Cardiac septum (tissue), 1 donor: ENCODE measurements around the gene IL24. TPM values are rescaled to one million over a fixed set of nuclear protein-coding genes. Genes with fewer than 3 reads are reported as not detected.
"Not testable (repeated sequence)": the region's sequence is repeated elsewhere in the genome, so short reads cannot be mapped to it uniquely, and the experiment has no call there.

Source experiments
- DNase-seq: peaks from one replicate; pipeline ENCODE4 v3.0.0-alpha.2; 2020; ENCODE audit warnings: low spot score
- intact Hi-C: fragments of 100-400 bp; cut with DNase I; formaldehyde crosslinking; loops from one replicate; pipeline ENCODE4 v1.14.0; 2022
- long read RNA-seq: library from polyadenylated mRNA; unstranded; transcript quantifications from one replicate; pipeline ENCODE4 v2.0.0, GENCODE V29; 2021
- total RNA-seq: library from RNA; stranded (reverse); fragmentation: NEBNext Ultra II Directional; extraction: Animal tissue kit (Norgen Biotek cat#: 25700); gene quantifications from one replicate; pipeline ENCODE4 v1.2.1, GENCODE V29; 2021
- donor health status: DM: no; HTN: no; CAD: no.

The IL24 gene
- not detected for total RNA-seq
- long read RNA-seq, result 0 reads

GRCh38 chr1:206897175-206897574 lies at the start of gene IL24:
Gene IL24, plus strand, starts transcription at chr1:206897443. Its CDS starts 390 bp downstream, at chr1:206897833.
- no peak for DNase-seq
- intact Hi-C loops, result no loop called here

- DNase-seq, result no peak
- intact Hi-C loops, result no loop called here
These were observed 49.3 kb upstream of the IL24 start for GRCh38 chr1:206847946-206848345.

GRCh38 chr1:206850401-206850800 lies 46.8 kb upstream of the IL24 start:
- intact Hi-C loops, result no loop called here
- DNase-seq, result no peak

GRCh38 chr1:206851341-206852010 lies 45.8 kb upstream of the IL24 start:
- intact Hi-C loops, result no loop called here
- DNase-seq, result no peak

- intact Hi-C loops, DNase-seq: not testable (repeated sequence)
These were observed 44.6 kb upstream of the IL24 start for GRCh38 chr1:206852662-206853061.

GRCh38 chr1:206853696-206854095 lies 43.5 kb upstream of the IL24 start:
- intact Hi-C loops, DNase-seq: not testable (repeated sequence)

GRCh38 chr1:206854401-206855129 lies 42.7 kb upstream of the IL24 start:
- no peak for DNase-seq
- intact Hi-C loops, result no loop called here

GRCh38 chr1:206855859-206856258 lies 41.4 kb upstream of the IL24 start:
- intact Hi-C loops, result no loop called here
- no peak for DNase-seq

- DNase-seq, result no peak
- intact Hi-C loops, result no loop called here
These were observed 40.4 kb upstream of the IL24 start for GRCh38 chr1:206856674-206857464.

- no peak for DNase-seq
These were observed 38.1 kb upstream of the IL24 start for GRCh38 chr1:206859082-206859521.

GRCh38 chr1:206860165-206860564 lies 37.1 kb upstream of the IL24 start:
- DNase-seq, result no peak
- intact Hi-C loops, result no loop called here

More at GRCh38 chr1:206859082-206859521, 38.1 kb upstream of the IL24 start:
- intact Hi-C loops, result no loop called here

- DNase-seq, result no peak
- intact Hi-C loops, result no loop called here
These were observed 34.0 kb upstream of the IL24 start for GRCh38 chr1:206863266-206863665.

- intact Hi-C loops, result loop anchor here (2.0 kb wide), 1 partner anchor 46 kb away; no protein-coding TSS in a partner anchor
- DNase-seq, result peak; percentile 85
These were observed 32.1 kb upstream of the IL24 start, which contains the start of gene IL20 for GRCh38 chr1:206864939-206865671. Gene IL20, plus strand, starts transcription at chr1:206865623. Its CDS starts 230 bp downstream, at chr1:206865853.

GRCh38 chr1:206866062-206866461 lies 31.2 kb upstream of the IL24 start:
- DNase-seq, result no peak
- intact Hi-C loops, result no loop called here

- no peak for DNase-seq
- intact Hi-C loops, result no loop called here
These were observed 30.0 kb upstream of the IL24 start for GRCh38 chr1:206867239-206867638.

GRCh38 chr1:206867716-206868115 lies 29.5 kb upstream of the IL24 start:
- DNase-seq, result no peak
- intact Hi-C loops, result no loop called here

- no peak for DNase-seq
- intact Hi-C loops, result no loop called here
These were observed 29.0 kb upstream of the IL24 start for GRCh38 chr1:206868264-206868663.

- DNase-seq, result no peak
- intact Hi-C loops, result no loop called here
These were observed 25.1 kb upstream of the IL24 start for GRCh38 chr1:206872139-206872538.

- no peak for DNase-seq
- intact Hi-C loops, result no loop called here
These were observed 23.5 kb upstream of the IL24 start for GRCh38 chr1:206873603-206874188.
